PC-9 (cell line): ENCODE measurements around the gene MESP2. TPM values are rescaled to one million over a fixed set of nuclear protein-coding genes. Genes with fewer than 3 reads are reported as not detected.

ENCODE experiments used
- BruUV-seq: library from RNA; stranded (reverse); fragments of 400-500 nt; replicated peaks from 2 replicates; lab custom pipeline; 2021; lab: Mats Ljungman, UMichigan
- CTCF ChIA-PET: fragments of 300-600 bp; sonication (Branson Sonifier 250); formaldehyde crosslinking; loops from one replicate; lab custom pipeline; 2022; ENCODE audit warnings: antibody characterized with exemption; lab: Charles Lee
- POLR2A ChIA-PET: fragments of 300-600 bp; sonication (Branson Sonifier 250); formaldehyde crosslinking; loops from one replicate; lab custom pipeline; 2022; ENCODE audit warnings: antibody characterized with exemption; ENCODE audit not compliant: unreplicated experiment; lab: Charles Lee
- DNase-seq, 2 experiments: peaks; one replicate each; pipeline versions ENCODE4 v3.0.0 to v3.0.0-alpha.2; 2015 to 2022; ENCODE audit warnings: mixed read lengths in 1 of 2
- H2AFZ ChIP-seq: fragments of 200-600 bp; sonication (generic); 2 replicates; pipeline ENCODE4 v1.8.1; 2017; ENCODE audit warnings: antibody characterized with exemption
- H3F3A ChIP-seq: fragments of 200-600 bp; sonication (generic); 2 replicates; pipeline ENCODE4 v1.8.1; 2017; ENCODE audit warnings: antibody characterized with exemption, mild to moderate bottlenecking, low read depth; ENCODE audit not compliant: insufficient read depth
- H3K27ac ChIP-seq: fragments of 200-600 bp; sonication (generic); 2 replicates; pipeline ENCODE4 v1.6.1; 2016; ENCODE audit warnings: mixed run types
- H3K27me3 ChIP-seq: fragments of 200-600 bp; sonication (generic); 2 replicates; pipeline ENCODE4 v1.6.1; 2016; ENCODE audit warnings: low read depth, mixed run types; ENCODE audit not compliant: insufficient read depth
- H3K36me3 ChIP-seq: fragments of 200-600 bp; sonication (generic); 2 replicates; pipeline ENCODE4 v1.6.1; 2016; ENCODE audit warnings: low read depth, mixed run types
- H3K4me1 ChIP-seq: fragments of 200-600 bp; sonication (generic); replicated peaks from 2 replicates; pipeline ENCODE4 v1.6.1; 2016; ENCODE audit warnings: mixed run types; ENCODE audit not compliant: insufficient read depth
- H3K4me2 ChIP-seq: fragments of 200-600 bp; sonication (generic); 2 replicates; pipeline ENCODE4 v1.6.1; 2017; ENCODE audit warnings: mixed run types
- H3K4me3 ChIP-seq: fragments of 200-600 bp; sonication (generic); 2 replicates; pipeline ENCODE4 v1.6.1; 2016; ENCODE audit warnings: mixed run types
- H3K79me2 ChIP-seq: fragments of 200-600 bp; sonication (generic); 2 replicates; pipeline ENCODE4 v1.6.1; 2017; ENCODE audit warnings: low read depth, mixed run types
- H3K9me2 ChIP-seq: fragments of 200-600 bp; sonication (generic); 2 replicates; pipeline ENCODE4 v1.8.1; 2017; ENCODE audit warnings: mild to moderate bottlenecking; ENCODE audit not compliant: insufficient read depth
- H3K9me3 ChIP-seq: fragments of 200-600 bp; sonication (generic); 2 replicates; pipeline ENCODE4 v1.8.1; 2016; ENCODE audit warnings: low read depth; ENCODE audit not compliant: insufficient read depth
- H4K20me1 ChIP-seq: fragments of 200-600 bp; sonication (generic); 2 replicates; pipeline ENCODE4 v1.8.1; 2017; ENCODE audit not compliant: insufficient read depth
- CTCF ChIP-seq: fragments of 200-600 bp; sonication (generic); conservative IDR thresholded peaks from 2 replicates; pipeline ENCODE4 v1.6.1; 2017; ENCODE audit warnings: mixed run types, antibody characterized with exemption, mild to moderate bottlenecking, moderate library complexity
- EZH2 ChIP-seq: fragments of 200-600 bp; sonication (generic); IDR thresholded peaks from 2 replicates; pipeline ENCODE4 v1.8.0; 2017; ENCODE audit warnings: antibody characterized with exemption, low read depth
- intact Hi-C: fragments of 100-400 bp; cut with micrococcal nuclease; formaldehyde crosslinking; loops from one replicate; pipeline ENCODE4 v1.10.0; 2022; ENCODE audit not compliant: unreplicated experiment
- total RNA-seq: library from RNA; stranded (reverse); gene quantifications from 2 replicates; pipeline ENCODE4 v1.2.3, GENCODE V29; 2021

Gene MESP2
- total RNA-seq, 1 experiment from 2014 or later: 1.3 TPM

- H3K27me3 ChIP-seq: no peaks in the 10 kb centered on the region
- no peak for DNase-seq
- H3K27ac ChIP-seq: no peak overlapping the region; the same call in 1 of the 2 replicates
- peaks cover 31% of the 10 kb centered on the region for H4K20me1 ChIP-seq
- H3K9me2 ChIP-seq: no peaks in the 10 kb centered on the region
- H3K4me2 ChIP-seq: peak overlapping the region; percentile 10; the same call in 1 of the 2 replicates
- TF ChIP-seq CTCF (no peak), EZH2 (no peak)
- peaks cover 85% of the 10 kb centered on the region for H3K79me2 ChIP-seq
- ChIA-PET CTCF (no interaction called here), POLR2A (no interaction called here)
- peaks cover 14% of the 10 kb centered on the region; the same call in 1 of the 2 replicates for H3F3A ChIP-seq
- intact Hi-C loops: loop anchor here (5.0 kb wide), 2 partner anchors 57 to 68 kb away; partner anchors contain the start of gene MESP1
- no peaks in the 10 kb centered on the region for H3K9me3 ChIP-seq
- H3K36me3 ChIP-seq: peaks cover 17% of the 10 kb centered on the region; the same call in 1 of the 2 replicates
- H3K4me1 ChIP-seq: peaks cover 41% of the 10 kb centered on the region
- no peak overlapping the region for H3K4me3 ChIP-seq
- BruUV-seq: no TSS peak
- no peak overlapping the region for H2AFZ ChIP-seq
Observed at GRCh38 chr15:89809787-89810148, 33.6 kb downstream of the MESP2 start.

- Histone ChIP-seq H3F3A (peaks cover 14% of the 10 kb centered on the region; the same call in 1 of the 2 replicates), H3K27me3 (no peaks in the 10 kb centered on the region), H3K9me2 (no peaks in the 10 kb centered on the region), H3K27ac (peak overlapping the region; percentile 34; the same call in 1 of the 2 replicates), H3K4me1 (peaks cover 45% of the 10 kb centered on the region), H3K4me3 (no peak overlapping the region), H4K20me1 (peaks cover 31% of the 10 kb centered on the region), H3K9me3 (no peaks in the 10 kb centered on the region), H3K36me3 (peaks cover 15% of the 10 kb centered on the region; the same call in 1 of the 2 replicates), H2AFZ (no peak overlapping the region), H3K79me2 (peaks cover 95% of the 10 kb centered on the region), H3K4me2 (peak overlapping the region; percentile 96; the same call in 1 of the 2 replicates)
- intact Hi-C loops: loop anchor here (5.0 kb wide), 2 partner anchors 59 to 66 kb away; partner anchors contain the start of gene MESP1
- POLR2A ChIA-PET: no interaction called here
- CTCF ChIA-PET: no interaction called here
- DNase-seq: no peak
- no TSS peak for BruUV-seq
- TF ChIP-seq EZH2 (no peak), CTCF (no peak)
Observed at GRCh38 chr15:89810837-89811236, 34.7 kb downstream of the MESP2 start.

- peak overlapping the region; percentile 96 for H3K4me2 ChIP-seq
- H3K4me3 ChIP-seq: peak overlapping the region; percentile 76; the same call in 1 of the 2 replicates
Observed at GRCh38 chr15:89812011-89812846, 36.1 kb downstream of the MESP2 start.

More at GRCh38 chr15:89812011-89812846, 36.1 kb downstream of the MESP2 start:
- Histone ChIP-seq H3K36me3 (peaks cover 15% of the 10 kb centered on the region; the same call in 1 of the 2 replicates), H3K9me2 (no peaks in the 10 kb centered on the region), H4K20me1 (peaks cover 31% of the 10 kb centered on the region), H3K4me1 (peaks cover 52% of the 10 kb centered on the region), H2AFZ (no peak overlapping the region), H3K27ac (peak overlapping the region; percentile 51), H3F3A (peaks cover 28% of the 10 kb centered on the region), H3K9me3 (no peaks in the 10 kb centered on the region), H3K27me3 (no peaks in the 10 kb centered on the region), H3K79me2 (peaks cover 83% of the 10 kb centered on the region)
- no peak for TF ChIP-seq CTCF
- no peak for TF ChIP-seq EZH2
- peak; percentile 61 to 74 for DNase-seq
- CTCF ChIA-PET: interaction anchor here (0.6 to 1.1 kb wide), 3 partner anchors 45 to 63 kb away, joined by 3 to 4 read pairs (median 3); no protein-coding TSS in a partner anchor
- BruUV-seq: no TSS peak
- intact Hi-C loops: loop anchor here (2.0 to 5.0 kb wide), 4 partner anchors 33 to 65 kb away; partner anchors contain the start of gene MESP1
- POLR2A ChIA-PET: interaction anchor here (0.6 to 0.7 kb wide), 2 partner anchors 24 to 68 kb away, joined by 3 to 7 read pairs; no protein-coding TSS in a partner anchor
